Mesenchymal stem cell (in vitro differentiated cells and primary cell): ENCODE results near the gene SLC39A1.

Source experiments
- DNase-seq: peaks from one replicate; pipeline ENCODE4 v3.0.0-alpha.2; 2013
- H2AFZ ChIP-seq: one replicate; pipeline ENCODE4 v1.6.1; 2013; ENCODE audit warnings: low read depth, mild to moderate bottlenecking, control low read depth, inconsistent platforms, low read length, moderate library complexity
- H2AK5ac ChIP-seq: 2 replicates; pipeline ENCODE4 v1.6.1; 2013; ENCODE audit warnings: low read length, moderate library complexity, mild to moderate bottlenecking, inconsistent platforms; ENCODE audit not compliant: severe bottlenecking
- H2BK120ac ChIP-seq: one replicate; pipeline ENCODE4 v1.6.1; 2013; ENCODE audit warnings: low read depth, mild to moderate bottlenecking, inconsistent platforms, low read length, moderate library complexity
- H2BK12ac ChIP-seq, 2 experiments: one replicate each; pipeline ENCODE4 v1.6.1; 2013; ENCODE audit warnings: inconsistent platforms in 2 of 2, low read length in 2 of 2, mild to moderate bottlenecking in 2 of 2, moderate library complexity in 2 of 2, control low read depth in 1 of 2
- H2BK15ac ChIP-seq: one replicate; pipeline ENCODE4 v1.6.1; 2013; ENCODE audit warnings: mild to moderate bottlenecking, low read depth, inconsistent platforms; ENCODE audit not compliant: poor library complexity, severe bottlenecking
- H2BK5ac ChIP-seq: 2 replicates; pipeline ENCODE4 v1.6.1; 2013; ENCODE audit warnings: low read depth, mild to moderate bottlenecking, low read length, control low read depth, inconsistent platforms; ENCODE audit not compliant: poor library complexity, severe bottlenecking
- H3K14ac ChIP-seq, 2 experiments: one replicate each; pipeline ENCODE4 v1.6.1; 2013; ENCODE audit warnings: inconsistent platforms in 2 of 2, low read length in 2 of 2, control low read depth in 1 of 2, mild to moderate bottlenecking in 1 of 2, moderate library complexity in 1 of 2
- H3K18ac ChIP-seq, 2 experiments: one replicate each; pipeline ENCODE4 v1.6.1; 2013; ENCODE audit warnings: inconsistent platforms in 2 of 2, low read length in 2 of 2, control low read depth in 1 of 2, low read depth in 1 of 2, mild to moderate bottlenecking in 1 of 2
- H3K23ac ChIP-seq, 2 experiments: one replicate each; pipeline ENCODE4 v1.6.1; 2013; ENCODE audit warnings: inconsistent platforms in 2 of 2, low read length in 2 of 2, mild to moderate bottlenecking in 2 of 2, moderate library complexity in 2 of 2, control low read depth in 1 of 2
- H3K27ac ChIP-seq: 2 replicates; pipeline ENCODE4 v1.5.1; 2013; ENCODE audit warnings: mild to moderate bottlenecking, moderate library complexity, low read length, control low read depth, inconsistent platforms; ENCODE audit not compliant: poor library complexity, severe bottlenecking
- H3K27me3 ChIP-seq, 2 experiments: 2 replicates each; pipeline versions ENCODE4 v1.6.1 to v1.7.0; 2013; ENCODE audit warnings: low read length in 2 of 2, mild to moderate bottlenecking in 2 of 2, moderate library complexity in 2 of 2, control low read depth in 1 of 2, inconsistent platforms in 1 of 2; ENCODE audit not compliant: control insufficient read depth in 1 of 2, insufficient read depth in 1 of 2
- H3K36me3 ChIP-seq, 2 experiments: 2 replicates each; pipeline versions ENCODE4 v1.6.1 to v1.7.0; 2013; ENCODE audit warnings: low read length in 2 of 2, control low read depth in 1 of 2, inconsistent platforms in 1 of 2, low read depth in 1 of 2, mild to moderate bottlenecking in 1 of 2; ENCODE audit not compliant: insufficient read depth in 2 of 2, control insufficient read depth in 1 of 2
- H3K4ac ChIP-seq, 2 experiments: one replicate each; pipeline ENCODE4 v1.6.1; 2013; ENCODE audit warnings: inconsistent platforms in 2 of 2, low read length in 2 of 2, mild to moderate bottlenecking in 2 of 2, moderate library complexity in 2 of 2, control low read depth in 1 of 2, low read depth in 1 of 2
- H3K4me1 ChIP-seq: 2 replicates; pipeline ENCODE4 v1.6.1; 2013; ENCODE audit warnings: low read depth, low read length, control low read depth; ENCODE audit not compliant: control insufficient read depth, insufficient read depth
- H3K4me2 ChIP-seq: 2 replicates; pipeline ENCODE4 v1.6.1; 2013; ENCODE audit warnings: low read length, mild to moderate bottlenecking, inconsistent platforms; ENCODE audit not compliant: poor library complexity, severe bottlenecking
- H3K4me3 ChIP-seq, 2 experiments: 2 replicates each; pipeline versions ENCODE4 v1.5.1 to v1.7.0; 2013; ENCODE audit warnings: low read length in 2 of 2, mild to moderate bottlenecking in 2 of 2, control low read depth in 1 of 2, low read depth in 1 of 2; ENCODE audit not compliant: insufficient read depth in 1 of 2
- H3K79me1 ChIP-seq: replicated peaks from 2 replicates; pipeline ENCODE4 v1.6.1; 2013; ENCODE audit warnings: mild to moderate bottlenecking, control low read depth, low read length, inconsistent platforms; ENCODE audit not compliant: poor library complexity, severe bottlenecking
- H3K9ac ChIP-seq: 2 replicates; pipeline ENCODE4 v1.7.0; 2013; ENCODE audit warnings: mild to moderate bottlenecking, low read length, moderate library complexity
- H3K9me3 ChIP-seq: 2 replicates; pipeline ENCODE4 v1.7.0; 2013; ENCODE audit warnings: mild to moderate bottlenecking, low read length; ENCODE audit not compliant: control insufficient read depth
- H4K8ac ChIP-seq: one replicate; pipeline ENCODE4 v1.6.1; 2013; ENCODE audit warnings: inconsistent platforms, mild to moderate bottlenecking, low read length, moderate library complexity
- H4K91ac ChIP-seq: one replicate; pipeline ENCODE4 v1.6.1; 2013; ENCODE audit warnings: mild to moderate bottlenecking, low read length, inconsistent platforms
- WGBS: methylation state at CpG from one replicate; pipeline ENCODE4 v1.1.7; 2013; ENCODE audit warnings: mixed read lengths; 5-methylcytosine and 5-hydroxymethylcytosine counted together

Gene SLC39A1

DNA sequence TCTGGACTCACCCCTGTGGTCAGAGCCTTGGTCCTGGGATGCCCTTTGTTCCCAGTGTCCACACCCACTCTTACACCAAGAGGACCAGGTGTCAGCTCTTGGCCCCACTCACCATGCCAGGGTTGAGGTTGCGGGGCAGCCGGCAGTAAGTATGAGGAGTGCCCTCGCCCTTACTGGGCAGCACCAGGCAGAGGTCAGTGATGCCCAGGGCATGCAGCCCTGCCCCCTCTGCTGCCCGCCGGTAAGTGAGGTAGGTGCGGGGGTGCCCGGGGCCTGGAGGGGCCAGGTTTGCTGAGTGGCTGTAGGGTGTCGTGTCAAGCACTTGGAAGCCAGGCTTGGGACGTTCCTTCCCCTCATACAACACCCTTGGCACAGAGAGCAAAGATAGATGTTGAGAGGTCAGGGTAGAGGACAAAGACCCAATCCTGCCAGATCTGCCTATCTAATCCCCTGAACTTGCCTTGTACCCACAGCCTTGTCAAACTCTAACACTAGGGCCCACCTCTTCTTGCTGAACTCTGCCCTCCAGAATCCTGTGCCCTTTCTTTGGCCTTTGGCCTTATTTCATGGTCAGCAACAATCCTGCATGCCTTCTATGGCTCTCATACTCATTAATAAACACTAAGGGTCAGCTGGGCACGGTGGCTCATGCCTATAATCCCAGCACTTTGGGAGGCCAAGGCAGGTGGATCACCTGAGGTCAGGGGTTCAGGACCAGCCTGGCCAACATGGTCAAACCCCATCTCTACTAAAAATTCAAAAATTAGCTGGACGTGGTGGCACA is 20.4 kb downstream of the SLC39A1 start:
- H2AFZ ChIP-seq = no peak overlapping the region
- H3K9me3 ChIP-seq = no peaks in the 10 kb centered on the region
- no peak overlapping the region for H2AK5ac ChIP-seq
- peaks cover 58 to 62% of the 10 kb centered on the region in 2 experiments for H3K36me3 ChIP-seq
- peaks cover 12% of the 10 kb centered on the region for H3K4me1 ChIP-seq
- WGBS = 93% methylated on average over 7 of the region's 11 CpGs
- no peak overlapping the region for H2BK5ac ChIP-seq
- no peak overlapping the region for H3K27ac ChIP-seq
- no peak overlapping the region for H3K18ac ChIP-seq
- no peak for DNase-seq
- H3K4me2 ChIP-seq = no peak overlapping the region
- H3K23ac ChIP-seq = no peak overlapping the region
- no peak overlapping the region for H2BK12ac ChIP-seq
- H2BK15ac ChIP-seq = no peak overlapping the region
- no peak overlapping the region for H4K8ac ChIP-seq
- no peak overlapping the region for H3K9ac ChIP-seq
- no peak overlapping the region for H3K14ac ChIP-seq
- no peaks in the 10 kb centered on the region for H3K27me3 ChIP-seq
- H2BK120ac ChIP-seq = no peak overlapping the region
- no peak overlapping the region for H3K4me3 ChIP-seq
- peaks cover 42% of the 10 kb centered on the region for H3K79me1 ChIP-seq
- no peak overlapping the region for H3K4ac ChIP-seq
- peak overlapping the region; percentile 28 for H4K91ac ChIP-seq

DNA sequence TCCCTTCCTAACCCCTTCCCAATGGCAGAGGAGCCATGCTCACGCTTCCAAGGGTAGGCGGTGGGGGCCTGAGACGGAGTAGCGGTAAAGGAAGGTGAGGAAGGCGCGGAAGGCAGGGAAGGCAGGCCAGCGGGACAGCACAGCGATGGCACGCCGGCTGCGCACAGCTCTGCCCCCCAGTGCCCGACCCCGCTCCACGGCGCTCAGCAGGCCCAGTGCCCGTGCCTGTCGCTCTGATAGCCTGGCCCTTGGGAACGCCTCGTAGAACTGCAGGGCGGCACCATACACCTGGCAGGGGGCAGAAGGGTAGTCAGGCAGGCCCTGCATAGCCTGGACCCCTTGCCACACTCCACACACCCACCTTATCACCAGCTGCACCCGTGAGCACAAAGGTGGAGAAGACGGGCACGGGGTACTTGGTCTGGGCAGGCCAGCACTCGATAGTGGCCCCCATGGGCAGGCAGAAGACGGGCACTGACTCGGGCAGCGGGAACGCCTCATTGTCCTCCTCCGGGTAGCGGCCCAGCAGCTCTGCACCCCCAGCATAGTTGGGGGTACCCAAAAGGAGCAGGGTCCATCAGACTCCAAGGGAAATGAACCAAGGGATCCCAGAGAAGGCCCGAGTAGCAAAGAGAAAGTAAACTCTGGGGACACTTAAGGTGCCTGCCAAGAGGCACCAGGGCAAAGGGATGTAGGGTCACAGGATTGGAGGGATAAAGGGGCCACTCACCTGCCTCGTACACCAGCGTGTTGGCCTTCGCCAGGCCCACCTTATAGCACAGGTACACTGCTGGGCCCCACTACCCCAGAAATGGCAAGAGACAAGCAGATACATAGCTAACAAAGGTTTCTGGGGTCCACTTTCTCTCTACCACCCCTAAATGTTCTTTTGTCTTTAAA is 21.3 kb downstream of the SLC39A1 start:
- H2BK15ac ChIP-seq = no peak overlapping the region
- no peak overlapping the region for H3K27ac ChIP-seq
- no peak overlapping the region for H2AFZ ChIP-seq
- H3K79me1 ChIP-seq = peaks cover 44% of the 10 kb centered on the region
- 97% methylated on average over 34 of the region's 34 CpGs for WGBS
- H3K9me3 ChIP-seq = no peaks in the 10 kb centered on the region
- no peak overlapping the region for H3K4ac ChIP-seq
- H2AK5ac ChIP-seq = no peak overlapping the region
- H3K18ac ChIP-seq = no peak overlapping the region
- H2BK120ac ChIP-seq = no peak overlapping the region
- no peak overlapping the region for H4K8ac ChIP-seq
- H3K4me2 ChIP-seq = no peak overlapping the region
- no peak overlapping the region for H3K9ac ChIP-seq
- H3K23ac ChIP-seq = no peak overlapping the region
- H2BK12ac ChIP-seq = no peak overlapping the region
- H4K91ac ChIP-seq = no peak overlapping the region
- H3K4me1 ChIP-seq = peaks cover 12% of the 10 kb centered on the region
- H2BK5ac ChIP-seq = no peak overlapping the region
- no peak overlapping the region for H3K14ac ChIP-seq
- H3K4me3 ChIP-seq = no peak overlapping the region
- no peak for DNase-seq
- no peaks in the 10 kb centered on the region for H3K27me3 ChIP-seq
- peaks cover 60 to 63% of the 10 kb centered on the region in 2 experiments for H3K36me3 ChIP-seq

DNA sequence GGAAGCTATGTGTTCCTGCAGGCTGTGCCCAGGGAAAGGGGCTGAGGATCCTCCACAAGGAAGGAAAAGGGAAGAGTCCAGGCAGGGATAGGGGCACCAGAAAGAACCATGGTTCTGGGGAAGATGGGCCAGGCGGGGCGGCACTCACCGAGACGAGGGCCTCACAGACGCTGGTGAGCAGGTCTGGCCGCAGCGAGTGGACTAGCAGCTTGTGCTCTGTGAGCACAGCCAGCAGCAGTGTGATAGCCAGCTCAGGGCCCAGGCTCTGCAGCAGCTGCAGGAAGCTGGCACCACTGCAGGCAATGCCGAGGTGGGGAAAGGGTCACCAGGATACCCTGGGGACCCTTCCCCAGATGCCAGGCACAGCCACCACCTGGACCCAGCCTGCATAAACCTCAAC is 22.6 kb downstream of the SLC39A1 start:
- Histone ChIP-seq H3K36me3 (peaks cover 72 to 73% of the 10 kb centered on the region in 2 experiments), H3K9me3 (no peaks in the 10 kb centered on the region), H2AFZ (no peak overlapping the region), H2BK120ac (no peak overlapping the region), H3K27me3 (no peaks in the 10 kb centered on the region), H2BK5ac (no peak overlapping the region), H4K91ac (no peak overlapping the region), H3K14ac (no peak overlapping the region), H4K8ac (no peak overlapping the region), H2AK5ac (no peak overlapping the region), H3K4ac (no peak overlapping the region), H2BK15ac (no peak overlapping the region), H3K9ac (no peak overlapping the region), H3K79me1 (peaks cover 48% of the 10 kb centered on the region), H3K18ac (no peak overlapping the region), H3K4me1 (peaks cover 12% of the 10 kb centered on the region), H3K23ac (no peak overlapping the region), H2BK12ac (no peak overlapping the region), H3K27ac (no peak overlapping the region), H3K4me2 (no peak overlapping the region), H3K4me3 (no peak overlapping the region)
- WGBS = 98% methylated on average over 8 of the region's 8 CpGs
- no peak for DNase-seq

DNA sequence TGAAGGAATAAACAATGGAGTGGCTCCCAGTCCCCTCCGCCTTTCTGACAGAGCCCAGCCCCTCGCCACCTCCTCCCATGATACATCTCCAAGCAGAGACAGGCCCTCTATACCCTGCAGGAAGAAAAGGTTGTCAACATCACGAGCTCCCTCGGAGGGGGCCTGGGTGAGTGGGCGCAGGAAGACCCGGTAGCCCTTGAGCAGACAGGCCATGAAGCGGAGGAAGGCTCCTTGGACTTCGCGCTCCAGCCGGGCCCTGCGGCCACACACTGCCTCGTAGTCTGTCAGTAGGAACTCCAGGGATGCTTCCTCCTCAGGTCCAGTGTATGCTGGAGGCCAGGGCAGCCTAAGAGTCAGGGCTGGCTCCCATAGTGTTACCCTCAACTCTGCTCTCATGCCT is 23.9 kb downstream of the SLC39A1 start:
- H3K27me3 ChIP-seq = no peaks in the 10 kb centered on the region
- 98% methylated on average over 12 of the region's 12 CpGs for WGBS
- H2AFZ ChIP-seq = no peak overlapping the region
- H2BK15ac ChIP-seq = no peak overlapping the region
- H3K4me3 ChIP-seq = no peak overlapping the region
- H2AK5ac ChIP-seq = no peak overlapping the region
- no peak overlapping the region for H2BK120ac ChIP-seq
- H3K27ac ChIP-seq = no peak overlapping the region
- peaks cover 5% of the 10 kb centered on the region for H3K4me1 ChIP-seq
- H3K23ac ChIP-seq = no peak overlapping the region
- H3K36me3 ChIP-seq = peaks cover 81% of the 10 kb centered on the region in 2 experiments
- H3K4ac ChIP-seq = no peak overlapping the region
- peak overlapping the region; percentile 31 for H4K8ac ChIP-seq
- no peak overlapping the region for H3K18ac ChIP-seq
- H3K9me3 ChIP-seq = no peaks in the 10 kb centered on the region
- no peak overlapping the region for H2BK5ac ChIP-seq
- no peak for DNase-seq
- peaks cover 48% of the 10 kb centered on the region for H3K79me1 ChIP-seq
- H2BK12ac ChIP-seq = no peak overlapping the region
- no peak overlapping the region for H3K14ac ChIP-seq
- no peak overlapping the region for H3K9ac ChIP-seq
- H4K91ac ChIP-seq = no peak overlapping the region
- H3K4me2 ChIP-seq = no peak overlapping the region
